ENCODE measurements around the gene SH3TC1. TPM values are rescaled to one million over a fixed set of nuclear protein-coding genes. Genes with fewer than 3 reads are reported as not detected.

Gene SH3TC1
- total RNA-seq, 1 donor from 2014 or later, result 1.2 TPM

- H3K27me3 ChIP-seq (ENCODE audit: insufficient read depth, low read length), result peaks cover 14% of the 10 kb centered on the region
These were observed 31.3 kb upstream of the SH3TC1 start for GRCh38 chr4:8167815-8168214.

GRCh38 chr4:8168232-8168631 is 30.9 kb upstream of the SH3TC1 start:
- Histone ChIP-seq H3K9ac (ENCODE audit: low read length) (no peak overlapping the region), H3K79me2 (ENCODE audit: insufficient read depth, low read length) (no peaks in the 10 kb centered on the region), H3K27me3 (ENCODE audit: insufficient read depth, low read length) (peaks cover 14% of the 10 kb centered on the region), H2AFZ (ENCODE audit: low read depth, low read length) (no peak overlapping the region), H4K20me1 (ENCODE audit: insufficient read depth, low read length) (no peaks in the 10 kb centered on the region), H3K4me3 (ENCODE audit: insufficient read depth, low read depth, low read length) (no peak overlapping the region), H3K4me2 (ENCODE audit: low read length) (no peak overlapping the region), H3K4me1 (ENCODE audit: insufficient read depth, low read length) (no peaks in the 10 kb centered on the region), H3K27ac (ENCODE audit: low read depth, low read length) (no peak overlapping the region), H3K9me3 (ENCODE audit: insufficient read depth, low read depth, low read length) (peaks cover 10% of the 10 kb centered on the region), H3K36me3 (ENCODE audit: insufficient read depth, low read length) (no peaks in the 10 kb centered on the region)
- DNase-seq (ENCODE audit: low read depth) (no peak), FAIRE-seq (no peak)
- H3K27me3 Mint-ChIP-seq (ENCODE audit: low read depth, unreplicated experiment), result peaks cover 59% of the 10 kb centered on the region
- peaks cover 13% of the 10 kb centered on the region for H3K9me3 Mint-ChIP-seq (ENCODE audit: unreplicated experiment)
- TF ChIP-seq CTCF (IDR thresholded peaks at IDR 0.05; ENCODE audit: insufficient read depth, low read depth, low read length) (peak; percentile 36), EZH2 (IDR thresholded peaks at IDR 0.05; ENCODE audit: insufficient read depth, low read length) (no peak)
- no peak overlapping the region for H3K4me3 Mint-ChIP-seq (ENCODE audit: unreplicated experiment)
- peaks cover 2% of the 10 kb centered on the region for H3K36me3 Mint-ChIP-seq (ENCODE audit: low read depth, unreplicated experiment)
- H3K4me1 Mint-ChIP-seq (ENCODE audit: low read depth, unreplicated experiment), result peaks cover 5% of the 10 kb centered on the region
- H3K27ac Mint-ChIP-seq (ENCODE audit: unreplicated experiment), result peak overlapping the region; percentile 9

More at GRCh38 chr4:8167815-8168214, 31.3 kb upstream of the SH3TC1 start:
- Histone ChIP-seq H3K4me2 (ENCODE audit: low read length) (no peak overlapping the region), H3K9me3 (ENCODE audit: insufficient read depth, low read depth, low read length) (peaks cover 10% of the 10 kb centered on the region), H3K36me3 (ENCODE audit: insufficient read depth, low read length) (no peaks in the 10 kb centered on the region), H3K4me3 (ENCODE audit: insufficient read depth, low read depth, low read length) (no peak overlapping the region), H3K79me2 (ENCODE audit: insufficient read depth, low read length) (no peaks in the 10 kb centered on the region), H3K27ac (ENCODE audit: low read depth, low read length) (no peak overlapping the region), H3K9ac (ENCODE audit: low read length) (no peak overlapping the region), H2AFZ (ENCODE audit: low read depth, low read length) (no peak overlapping the region), H4K20me1 (ENCODE audit: insufficient read depth, low read length) (no peaks in the 10 kb centered on the region), H3K4me1 (ENCODE audit: insufficient read depth, low read length) (no peaks in the 10 kb centered on the region)
- H3K36me3 Mint-ChIP-seq (ENCODE audit: low read depth, unreplicated experiment), result peaks cover 2% of the 10 kb centered on the region
- peaks cover 13% of the 10 kb centered on the region for H3K9me3 Mint-ChIP-seq (ENCODE audit: unreplicated experiment)
- TF ChIP-seq EZH2 (IDR thresholded peaks at IDR 0.05; ENCODE audit: insufficient read depth, low read length), result no peak
- TF ChIP-seq CTCF (IDR thresholded peaks at IDR 0.05; ENCODE audit: insufficient read depth, low read depth, low read length), result no peak
- H3K4me1 Mint-ChIP-seq (ENCODE audit: low read depth, unreplicated experiment), result peaks cover 5% of the 10 kb centered on the region
- H3K27me3 Mint-ChIP-seq (ENCODE audit: low read depth, unreplicated experiment), result peaks cover 61% of the 10 kb centered on the region
- DNase-seq (ENCODE audit: low read depth) (no peak), FAIRE-seq (no peak)
- H3K27ac Mint-ChIP-seq (ENCODE audit: unreplicated experiment), result peak overlapping the region; percentile 58
- H3K4me3 Mint-ChIP-seq (ENCODE audit: unreplicated experiment), result no peak overlapping the region

GRCh38 chr4:8168832-8169598 is 30.1 kb upstream of the SH3TC1 start:
- no peak overlapping the region for H3K4me3 ChIP-seq (ENCODE audit: insufficient read depth, low read depth, low read length)
- H3K36me3 ChIP-seq (ENCODE audit: insufficient read depth, low read length), result no peaks in the 10 kb centered on the region
- no peak overlapping the region for H3K27ac ChIP-seq (ENCODE audit: low read depth, low read length)
- DNase-seq (ENCODE audit: low read depth) (no peak), FAIRE-seq (no peak)
- no peak overlapping the region for H3K9ac ChIP-seq (ENCODE audit: low read length)
- no peak for TF ChIP-seq EZH2 (IDR thresholded peaks at IDR 0.05; ENCODE audit: insufficient read depth, low read length)
- TF ChIP-seq CTCF (IDR thresholded peaks at IDR 0.05; ENCODE audit: insufficient read depth, low read depth, low read length), result no peak
- peaks cover 59% of the 10 kb centered on the region for H3K27me3 Mint-ChIP-seq (ENCODE audit: low read depth, unreplicated experiment)
- H3K9me3 Mint-ChIP-seq (ENCODE audit: unreplicated experiment), result peaks cover 13% of the 10 kb centered on the region
- peaks cover 2% of the 10 kb centered on the region for H3K36me3 Mint-ChIP-seq (ENCODE audit: low read depth, unreplicated experiment)
- H3K4me1 Mint-ChIP-seq (ENCODE audit: low read depth, unreplicated experiment), result peaks cover 5% of the 10 kb centered on the region
- peaks cover 13% of the 10 kb centered on the region for H3K27me3 ChIP-seq (ENCODE audit: insufficient read depth, low read length)
- H3K9me3 ChIP-seq (ENCODE audit: insufficient read depth, low read depth, low read length), result peaks cover 10% of the 10 kb centered on the region
- no peak overlapping the region for H3K4me3 Mint-ChIP-seq (ENCODE audit: unreplicated experiment)
- no peak overlapping the region for H3K27ac Mint-ChIP-seq (ENCODE audit: unreplicated experiment)
- no peaks in the 10 kb centered on the region for H3K79me2 ChIP-seq (ENCODE audit: insufficient read depth, low read length)
- H2AFZ ChIP-seq (ENCODE audit: low read depth, low read length), result no peak overlapping the region
- H3K4me2 ChIP-seq (ENCODE audit: low read length), result no peak overlapping the region
- H3K4me1 ChIP-seq (ENCODE audit: insufficient read depth, low read length), result no peaks in the 10 kb centered on the region
- H4K20me1 ChIP-seq (ENCODE audit: insufficient read depth, low read length), result no peaks in the 10 kb centered on the region
